HT-29 (cell line): ENCODE data around the gene RPL14. TPM values are rescaled to one million over a fixed set of nuclear protein-coding genes. Genes with fewer than 3 reads are reported as not detected.
"Not testable (repeated sequence)": the region's sequence is repeated elsewhere in the genome, so short reads cannot be mapped to it uniquely, and the experiment has no call there.

ENCODE experiments used
- DNase-seq: peaks from one replicate; pipeline ENCODE4 v3.0.0-alpha.2; 2015; ENCODE audit warnings: low spot score
- total RNA-seq: library from RNA; depleted of rRNA; stranded (reverse); fragments of >200 nt; shearing (Covaris generic); gene quantifications from 2 replicates; pipeline ENCODE4 v1.2.3, GENCODE V29; 2014; rRNA removed

RPL14 gene
- 332 and 345 TPM in 2 replicates for total RNA-seq

GRCh38 chr3:40456940-40457823, at the start of gene RPL14:
TSS of gene RPL14 (plus strand) at chr3:40457339. CDS start at chr3:40457472, 133 bp downstream.
- peak; percentile 89 for DNase-seq

- no peak for DNase-seq
These were observed 49.5 kb upstream of the RPL14 start for GRCh38 chr3:40407611-40408010.

GRCh38 chr3:40414270-40414669, 42.9 kb upstream of the RPL14 start:
- DNase-seq: no peak

- DNase-seq: peak; percentile 2
These were observed 39.1 kb upstream of the RPL14 start for GRCh38 chr3:40417845-40418543.

DNA sequence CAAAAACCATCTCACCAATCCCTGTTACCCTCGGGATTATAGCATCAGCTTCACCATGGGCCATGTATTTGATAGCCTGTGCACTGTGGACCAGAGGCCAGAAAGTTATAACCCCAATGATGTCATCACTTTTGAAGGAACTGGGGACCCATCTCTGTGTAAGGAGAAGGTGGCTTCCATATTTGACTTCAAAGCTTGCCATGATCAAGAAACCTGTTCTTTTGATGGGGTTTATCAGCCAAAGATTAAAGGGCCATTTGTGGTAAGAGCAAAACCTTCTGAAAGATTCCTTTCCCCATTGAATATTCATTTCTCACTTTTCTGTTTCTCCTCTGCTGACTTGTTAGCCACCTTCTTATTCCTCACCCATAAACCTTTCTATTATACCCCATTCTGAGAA, 34.3 kb upstream of the RPL14 start:
- no peak for DNase-seq

GRCh38 chr3:40427045-40427669, 30.0 kb upstream of the RPL14 start:
- no peak for DNase-seq

- DNase-seq: no peak
These were observed 24.3 kb upstream of the RPL14 start for GRCh38 chr3:40432793-40433192.

DNA sequence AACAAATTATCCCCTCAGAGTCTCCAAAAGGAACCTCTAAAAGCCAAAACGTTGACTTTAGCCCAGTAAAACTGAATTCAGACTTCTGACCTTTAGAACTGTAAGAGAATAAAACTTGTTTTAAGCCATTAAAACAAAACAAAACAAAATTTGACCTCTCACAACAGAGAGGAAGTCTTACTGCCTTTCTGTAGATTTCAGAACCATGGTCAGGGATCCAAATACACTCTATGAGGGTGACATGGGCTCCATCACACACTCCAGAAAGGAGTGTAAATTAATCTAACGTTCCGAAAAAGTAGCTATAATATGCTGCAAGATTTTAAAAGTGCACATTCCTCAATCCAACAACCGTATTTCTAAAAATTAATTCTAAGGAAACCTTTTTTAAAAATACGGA, 19.2 kb upstream of the RPL14 start:
- DNase-seq: no peak

GRCh38 chr3:40445062-40445461, 12.1 kb upstream of the RPL14 start:
- no peak for DNase-seq

DNA sequence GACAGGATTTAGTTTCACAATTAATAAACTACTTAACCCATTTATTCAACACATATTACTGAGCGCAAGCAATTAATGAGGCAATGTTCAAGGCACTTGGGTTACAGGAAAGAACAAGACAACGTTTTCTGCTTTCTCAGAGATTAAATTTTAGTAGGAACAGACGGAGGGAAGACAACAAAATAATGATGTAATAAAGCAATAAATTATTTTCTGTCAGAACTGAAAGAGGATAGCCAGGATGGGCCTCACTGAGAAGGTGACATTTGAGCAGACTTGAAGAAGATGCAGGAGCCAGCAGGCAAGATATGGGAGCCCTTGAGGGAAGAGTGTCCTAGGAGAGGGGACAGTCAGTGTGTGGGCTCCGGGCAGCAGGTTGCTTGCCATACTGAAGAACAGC, 11.3 kb upstream of the RPL14 start:
- no peak for DNase-seq

- DNase-seq: no peak
These were observed 6.7 kb upstream of the RPL14 start for GRCh38 chr3:40450438-40450837.

GRCh38 chr3:40451551-40451950, 5.6 kb upstream of the RPL14 start:
- no peak for DNase-seq

DNA sequence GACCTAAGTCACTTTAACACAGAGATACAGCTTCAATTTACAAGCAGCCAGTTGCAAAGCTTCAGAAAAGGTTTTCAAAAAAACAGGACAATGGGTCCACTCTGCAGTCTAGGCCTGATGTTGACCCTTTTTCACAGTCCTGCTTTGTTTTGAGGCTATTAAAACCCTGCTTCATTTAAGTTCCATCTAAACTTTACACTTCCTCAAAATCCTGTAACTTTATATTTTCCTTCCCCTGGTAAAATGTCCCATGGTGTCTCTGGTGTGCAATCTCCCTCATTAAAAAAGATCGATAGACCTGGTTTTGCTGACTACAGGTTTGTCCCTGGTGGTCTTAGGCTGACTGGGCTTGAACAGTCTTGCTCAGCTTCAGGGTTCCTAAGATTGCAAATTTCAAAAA, 5.1 kb upstream of the RPL14 start:
- no peak for DNase-seq

DNA sequence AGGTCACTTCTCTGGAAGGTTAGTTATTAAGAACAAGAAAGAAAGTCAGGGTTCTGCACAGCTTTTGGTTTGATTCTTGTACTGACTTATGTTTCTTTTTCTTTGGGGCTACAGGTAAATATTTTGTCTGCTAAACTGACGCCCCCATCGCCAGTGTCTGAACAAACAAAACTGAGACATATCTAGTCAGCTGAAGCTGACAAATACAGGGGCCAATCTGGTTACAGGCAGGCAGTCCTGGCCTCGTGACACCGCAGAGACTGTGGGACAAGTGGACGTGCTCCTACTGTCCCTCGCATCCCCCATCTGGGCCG, 4.6 kb upstream of the RPL14 start:
- DNase-seq: peak; percentile 12

DNA sequence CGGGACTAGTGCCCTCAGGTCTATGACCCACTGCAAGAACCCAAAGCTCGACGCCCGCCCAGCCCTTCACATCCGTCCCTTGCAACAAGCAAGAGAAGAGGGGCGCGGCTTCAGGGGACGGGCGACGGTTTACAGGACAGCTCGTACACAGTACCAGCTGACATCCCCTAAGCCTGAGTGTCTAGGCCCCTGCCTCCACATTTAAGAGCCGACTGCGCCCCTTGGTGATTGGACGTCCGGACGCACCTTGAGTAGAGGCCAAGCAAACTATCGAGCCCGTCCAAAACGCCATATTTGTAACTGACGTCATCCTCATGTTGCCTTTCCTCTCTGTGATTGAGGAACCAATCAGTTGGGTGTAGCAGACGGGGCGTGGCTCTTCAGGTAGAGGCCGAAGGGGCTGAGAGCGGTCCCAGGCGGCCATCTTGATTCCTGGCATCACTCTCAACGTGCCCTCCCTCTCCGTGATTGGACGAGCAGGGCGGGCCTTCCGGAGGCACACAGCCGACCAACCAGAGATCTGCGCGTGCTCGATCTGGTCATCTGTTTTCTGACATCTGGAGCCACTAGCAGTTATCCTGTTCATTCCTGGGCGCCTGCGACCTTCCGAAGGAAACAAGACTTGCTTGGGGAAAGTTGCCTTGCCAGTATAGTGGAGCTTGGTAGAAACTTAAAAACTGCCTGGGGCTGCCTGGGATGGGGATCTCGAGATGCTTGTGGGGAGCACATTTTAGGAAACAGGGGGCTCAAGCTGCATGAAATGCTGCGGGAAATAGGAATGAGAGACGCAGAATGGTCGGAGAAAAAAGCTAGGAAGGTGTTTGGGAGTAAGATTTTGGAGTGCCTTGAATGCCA, 4.0 kb upstream of the RPL14 start:
- DNase-seq: peak; percentile 93

- no peak for DNase-seq
These were observed 3.2 kb upstream of the RPL14 start for GRCh38 chr3:40453933-40454332.

DNA sequence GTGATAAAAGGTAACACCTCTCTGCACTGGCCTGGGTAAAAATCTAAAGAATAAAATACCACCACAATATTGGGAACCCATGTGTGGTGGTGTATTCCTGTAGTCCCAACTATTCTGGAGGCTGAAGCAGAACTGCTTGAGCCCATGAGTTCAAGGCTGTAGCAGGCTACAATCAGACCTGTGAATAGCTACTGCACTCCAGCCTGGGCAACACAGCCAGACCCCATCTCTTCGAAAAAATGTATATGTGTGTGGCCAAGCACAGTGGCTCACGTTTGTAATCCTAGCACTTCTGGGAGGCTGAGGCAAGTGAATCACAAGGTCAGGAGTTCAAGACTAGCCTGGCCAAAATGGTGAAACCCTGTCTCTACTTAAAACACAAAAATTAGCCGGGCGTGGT, 1.8 kb upstream of the RPL14 start:
- no peak for DNase-seq

GRCh38 chr3:40456279-40456939, 730 bp upstream of the RPL14 start:
- no peak for DNase-seq

- no peak for DNase-seq
These were observed 1.3 kb downstream of the RPL14 start for GRCh38 chr3:40458473-40458872.

- not testable (repeated sequence) for DNase-seq
These were observed 3.3 kb downstream of the RPL14 start for GRCh38 chr3:40460481-40460880.

DNA sequence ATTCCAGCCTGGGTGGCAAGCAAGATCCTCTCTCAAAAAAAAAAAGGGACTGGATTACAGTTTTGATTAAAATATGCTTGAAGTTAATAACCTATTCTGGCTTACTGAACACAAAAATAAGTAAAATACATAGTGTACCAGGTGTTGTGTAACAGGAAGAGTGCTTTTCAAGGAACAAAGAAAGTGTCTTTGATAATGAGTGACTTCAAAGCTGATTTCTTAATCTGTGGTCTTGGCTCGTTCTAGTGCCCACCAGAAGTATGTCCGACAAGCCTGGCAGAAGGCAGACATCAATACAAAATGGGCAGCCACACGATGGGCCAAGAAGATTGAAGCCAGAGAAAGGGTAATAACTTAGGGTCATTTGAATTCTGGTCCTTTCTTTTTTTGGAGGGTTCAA, 4.0 kb downstream of the RPL14 start:
- no peak for DNase-seq
